Activated CD4-positive, alpha-beta memory T cell treated with anti-CD3 and anti-CD28 coated beads, Interleukin-2, amount 10 ng/mL, durations not matched to agents 7 days and 5 days (primary cell): ENCODE results near the gene IRAK4. TPM values are rescaled to one million over a fixed set of nuclear protein-coding genes. Genes with fewer than 3 reads are reported as not detected.
A peak's percentile ranks its signal among the peaks of the same experiment; 100 is the strongest.

Experiments used
- CTCF ChIA-PET: fragments of 350-600 bp; sonication (Branson Sonifier 250); formaldehyde crosslinking; loops from one replicate; lab custom pipeline; 2021; ENCODE audit warnings: antibody characterized with exemption, inconsistent platforms; lab: Charles Lee
- POLR2A ChIA-PET: fragments of 350-600 bp; sonication (Branson Sonifier 250); formaldehyde crosslinking; loops from one replicate; lab custom pipeline; 2021; ENCODE audit warnings: antibody characterized with exemption; lab: Charles Lee
- DNase-seq: peaks from one replicate; pipeline ENCODE4 v3.0.0-alpha.2; 2020
- H3K27ac Mint-ChIP-seq: one replicate; pipeline ENCODE4 v1.8.0; 2021; ENCODE audit warnings: mild to moderate bottlenecking, mixed read lengths
- H3K27me3 Mint-ChIP-seq: one replicate; pipeline ENCODE4 v1.8.0; 2021; ENCODE audit warnings: mixed read lengths
- H3K36me3 Mint-ChIP-seq: one replicate; pipeline ENCODE4 v1.8.0; 2021; ENCODE audit warnings: low read depth, mixed read lengths
- H3K4me1 Mint-ChIP-seq: one replicate; pipeline ENCODE4 v1.8.0; 2021; ENCODE audit warnings: mixed read lengths
- H3K4me3 Mint-ChIP-seq: one replicate; pipeline ENCODE4 v1.8.0; 2021; ENCODE audit warnings: mild to moderate bottlenecking, mixed read lengths
- H3K9me3 Mint-ChIP-seq: one replicate; pipeline ENCODE4 v1.8.0; 2021; ENCODE audit warnings: mixed read lengths
- total RNA-seq, 2 experiments: library from RNA; stranded (reverse); gene quantifications; one replicate each; pipeline ENCODE4 v1.2.3, GENCODE V29; 2021

Gene IRAK4
- total RNA-seq, 2 experiments from 2014 or later, result 44.3 to 46.0 TPM

- no peak for DNase-seq
- no peaks in the 10 kb centered on the region for H3K27me3 Mint-ChIP-seq
- no peaks in the 10 kb centered on the region for H3K4me1 Mint-ChIP-seq
- POLR2A ChIA-PET, result interaction anchor here (0.8 to 1.2 kb wide), 3 partner anchors 18 to 49 kb away, joined by 3 to 5 read pairs (median 3); partner anchors contain the start of gene TMEM117
- H3K27ac Mint-ChIP-seq, result no peak overlapping the region
- H3K36me3 Mint-ChIP-seq, result peaks cover 56% of the 10 kb centered on the region
- CTCF ChIA-PET, result interaction anchor here (1.1 kb wide), 1 partner anchor 10 kb away, joined by 3 read pairs; no protein-coding TSS in a partner anchor
- no peak overlapping the region for H3K4me3 Mint-ChIP-seq
- no peaks in the 10 kb centered on the region for H3K9me3 Mint-ChIP-seq
These were observed 28.3 kb downstream of the IRAK4 start for GRCh38 chr12:43786899-43787693.

- ChIA-PET CTCF (interaction anchor here (0.7 to 1.3 kb wide), 2 partner anchors 12 to 53 kb away, joined by 3 to 6 read pairs; no protein-coding TSS in a partner anchor), POLR2A (no interaction called here)
- H3K4me3 Mint-ChIP-seq, result no peak overlapping the region
- no peaks in the 10 kb centered on the region for H3K9me3 Mint-ChIP-seq
- no peaks in the 10 kb centered on the region for H3K4me1 Mint-ChIP-seq
- peaks cover 42% of the 10 kb centered on the region for H3K36me3 Mint-ChIP-seq
- H3K27me3 Mint-ChIP-seq, result no peaks in the 10 kb centered on the region
- no peak for DNase-seq
- no peak overlapping the region for H3K27ac Mint-ChIP-seq
These were observed 31.2 kb downstream of the IRAK4 start for GRCh38 chr12:43789941-43790340.

- H3K36me3 Mint-ChIP-seq, result peaks cover 42% of the 10 kb centered on the region
- no peak overlapping the region for H3K27ac Mint-ChIP-seq
- ChIA-PET CTCF (interaction anchor here (1.2 kb wide), 1 partner anchor 10 kb away, joined by 4 read pairs; the partner anchor contains the start of gene TWF1), POLR2A (interaction anchor here (2.8 kb wide), 1 partner anchor 10 kb away, joined by 23 read pairs; the partner anchor contains the start of gene TWF1)
- no peak for DNase-seq
- no peak overlapping the region for H3K4me3 Mint-ChIP-seq
- no peaks in the 10 kb centered on the region for H3K27me3 Mint-ChIP-seq
- no peaks in the 10 kb centered on the region for H3K9me3 Mint-ChIP-seq
- H3K4me1 Mint-ChIP-seq, result peaks cover 2% of the 10 kb centered on the region
These were observed 37.0 kb downstream of the IRAK4 start for GRCh38 chr12:43795716-43796280.

GRCh38 chr12:43797561-43798217 is 38.9 kb downstream of the IRAK4 start:
- no peak overlapping the region for H3K4me3 Mint-ChIP-seq
- CTCF ChIA-PET, result interaction anchor here (1.0 kb wide), 3 partner anchors 8 to 85 kb away, joined by 3 read pairs; partner anchors contain the start of genes IRAK4, PUS7L and TWF1
- no peaks in the 10 kb centered on the region for H3K27me3 Mint-ChIP-seq
- H3K9me3 Mint-ChIP-seq, result no peaks in the 10 kb centered on the region
- peaks cover 6% of the 10 kb centered on the region for H3K4me1 Mint-ChIP-seq
- POLR2A ChIA-PET, result interaction anchor here (1.2 to 2.8 kb wide), 3 partner anchors 8 to 39 kb away, joined by 3 to 23 read pairs (median 4); partner anchors contain the start of gene TWF1
- no peak for DNase-seq
- no peak overlapping the region for H3K27ac Mint-ChIP-seq
- peaks cover 45% of the 10 kb centered on the region for H3K36me3 Mint-ChIP-seq

- peaks cover 35% of the 10 kb centered on the region for H3K4me1 Mint-ChIP-seq
These were observed 46.6 kb downstream of the IRAK4 start for GRCh38 chr12:43805149-43805859.

GRCh38 chr12:43805860-43806736 is 47.3 kb downstream of the IRAK4 start, which contains the start of gene TWF1:
Gene TWF1, minus strand, starts transcription at chr12:43806317. Its CDS starts 72 bp downstream, at chr12:43806245.
- Mint-ChIP-seq H3K27me3 (no peaks in the 10 kb centered on the region), H3K36me3 (peaks cover 21% of the 10 kb centered on the region), H3K4me3 (peak within 1 kb of the TSS; percentile 96), H3K4me1 (peaks cover 34% of the 10 kb centered on the region), H3K27ac (peak within 1 kb of the TSS; percentile 100), H3K9me3 (no peaks in the 10 kb centered on the region)
- POLR2A ChIA-PET, result interaction anchor here (0.7 to 5.5 kb wide), 22 partner anchors 9 to 77 kb away, joined by 3 to 88 read pairs (median 5); partner anchors contain the start of genes IRAK4, PUS7L and TMEM117
- peak; percentile 90 for DNase-seq
- CTCF ChIA-PET, result interaction anchor here (0.9 to 2.3 kb wide), 7 partner anchors 9 to 76 kb away, joined by 3 to 11 read pairs (median 4); partner anchors contain the start of genes IRAK4 and TMEM117

More at GRCh38 chr12:43805149-43805859, 46.6 kb downstream of the IRAK4 start:
- no peaks in the 10 kb centered on the region for H3K27me3 Mint-ChIP-seq
- peak overlapping the region; percentile 100 for H3K27ac Mint-ChIP-seq
- peaks cover 28% of the 10 kb centered on the region for H3K36me3 Mint-ChIP-seq
- CTCF ChIA-PET, result interaction anchor here (0.9 to 2.3 kb wide), 7 partner anchors 8 to 77 kb away, joined by 3 to 11 read pairs (median 3); partner anchors contain the start of genes IRAK4 and TMEM117
- POLR2A ChIA-PET, result interaction anchor here (0.7 to 5.5 kb wide), 16 partner anchors 9 to 77 kb away, joined by 3 to 88 read pairs (median 8); partner anchors contain the start of genes IRAK4, PUS7L and TMEM117
- DNase-seq, result no peak
- peak overlapping the region; percentile 96 for H3K4me3 Mint-ChIP-seq
- H3K9me3 Mint-ChIP-seq, result no peaks in the 10 kb centered on the region

GRCh38 chr12:43806737-43807072 is 48.0 kb downstream of the IRAK4 start:
- ChIA-PET POLR2A (interaction anchor here (0.8 to 5.5 kb wide), 20 partner anchors 9 to 76 kb away, joined by 3 to 88 read pairs (median 6); partner anchors contain the start of genes IRAK4, PUS7L and TMEM117), CTCF (interaction anchor here (0.9 to 2.3 kb wide), 5 partner anchors 11 to 76 kb away, joined by 4 to 11 read pairs (median 4); partner anchors contain the start of genes IRAK4 and TMEM117)
- Mint-ChIP-seq H3K36me3 (peaks cover 19% of the 10 kb centered on the region), H3K4me1 (peaks cover 33% of the 10 kb centered on the region), H3K4me3 (peak overlapping the region; percentile 96), H3K27me3 (no peaks in the 10 kb centered on the region), H3K27ac (peak overlapping the region; percentile 100), H3K9me3 (no peaks in the 10 kb centered on the region)
- DNase-seq, result no peak

GRCh38 chr12:43807386-43807785 is 48.6 kb downstream of the IRAK4 start:
- peak overlapping the region; percentile 100 for H3K27ac Mint-ChIP-seq
- H3K9me3 Mint-ChIP-seq, result no peaks in the 10 kb centered on the region
- peaks cover 15% of the 10 kb centered on the region for H3K36me3 Mint-ChIP-seq
- H3K4me1 Mint-ChIP-seq, result peaks cover 31% of the 10 kb centered on the region
- peak overlapping the region; percentile 96 for H3K4me3 Mint-ChIP-seq
- POLR2A ChIA-PET, result interaction anchor here (0.9 to 5.5 kb wide), 11 partner anchors 9 to 48 kb away, joined by 3 to 88 read pairs (median 16); partner anchors contain the start of genes IRAK4, PUS7L and TMEM117
- H3K27me3 Mint-ChIP-seq, result no peaks in the 10 kb centered on the region
- DNase-seq, result no peak
- CTCF ChIA-PET, result interaction anchor here (0.9 to 2.3 kb wide), 4 partner anchors 25 to 75 kb away, joined by 4 to 11 read pairs (median 6); partner anchors contain the start of genes IRAK4, PUS7L and TMEM117

GRCh38 chr12:43812057-43812456 is 53.3 kb downstream of the IRAK4 start:
- DNase-seq, result no peak
- H3K27ac Mint-ChIP-seq, result no peak overlapping the region
- peaks cover 3% of the 10 kb centered on the region for H3K27me3 Mint-ChIP-seq
- H3K9me3 Mint-ChIP-seq, result no peaks in the 10 kb centered on the region
- no peak overlapping the region for H3K4me3 Mint-ChIP-seq
- ChIA-PET CTCF (interaction anchor here (1.4 kb wide), 1 partner anchor 70 kb away, joined by 4 read pairs; no protein-coding TSS in a partner anchor), POLR2A (no interaction called here)
- H3K36me3 Mint-ChIP-seq, result no peaks in the 10 kb centered on the region
- H3K4me1 Mint-ChIP-seq, result peaks cover 11% of the 10 kb centered on the region

GRCh38 chr12:43812926-43813325 is 54.2 kb downstream of the IRAK4 start:
- CTCF ChIA-PET, result interaction anchor here (1.4 to 1.6 kb wide), 2 partner anchors 36 to 69 kb away, joined by 4 to 5 read pairs; no protein-coding TSS in a partner anchor
- no peak for DNase-seq
- H3K27me3 Mint-ChIP-seq, result peaks cover 3% of the 10 kb centered on the region
- no peaks in the 10 kb centered on the region for H3K36me3 Mint-ChIP-seq
- no peak overlapping the region for H3K27ac Mint-ChIP-seq
- no peak overlapping the region for H3K4me3 Mint-ChIP-seq
- H3K4me1 Mint-ChIP-seq, result peaks cover 6% of the 10 kb centered on the region
- POLR2A ChIA-PET, result no interaction called here
- no peaks in the 10 kb centered on the region for H3K9me3 Mint-ChIP-seq
